HEK293T (cell line): Measurements from ENCODE around the gene HINFP.
"Not testable (repeated sequence)": the region's sequence is repeated elsewhere in the genome, so short reads cannot be mapped to it uniquely, and the experiment has no call there.

ENCODE experiments used
- CTCF ChIA-PET: fragments of 350-600 bp; formaldehyde crosslinking; extraction: SDS; loops from one replicate; lab custom pipeline; 2021; ENCODE audit warnings: antibody characterized with exemption, inconsistent platforms; lab: Yijun Ruan, JAX
- POLR2A ChIA-PET: fragments of 350-600 bp; formaldehyde crosslinking; extraction: SDS; loops from one replicate; lab custom pipeline; 2020; ENCODE audit warnings: antibody characterized with exemption, inconsistent platforms; lab: Yijun Ruan, JAX
- DNase-seq: peaks from one replicate; pipeline ENCODE4 v3.0.0; 2012; ENCODE audit warnings: mixed read lengths; ENCODE audit errors: extremely low spot score
- ARNT ChIP-seq: fragments of 450-650 bp; IDR thresholded peaks from 2 replicates; pipeline ENCODE4 v1.6.1; 2017; ENCODE audit warnings: mild to moderate bottlenecking
- BHLHE40 ChIP-seq: fragments of 450-650 bp; IDR thresholded peaks from 2 replicates; pipeline ENCODE4 v1.6.1; 2016; ENCODE audit warnings: mild to moderate bottlenecking, moderate library complexity, borderline replicate concordance
- CTBP1 ChIP-seq: fragments of 450-650 bp; IDR thresholded peaks from 2 replicates; pipeline ENCODE4 v1.6.1; 2016; ENCODE audit warnings: borderline replicate concordance
- ELF4 ChIP-seq: fragments of 450-650 bp; IDR thresholded peaks from 2 replicates; pipeline ENCODE4 v1.6.1; 2017; ENCODE audit warnings: antibody characterized with exemption
- FOXA1 ChIP-seq: fragments of 450-650 bp; IDR thresholded peaks from 2 replicates; pipeline ENCODE4 v1.6.1; 2016; ENCODE audit warnings: mild to moderate bottlenecking
- FOXK2 ChIP-seq: fragments of 450-650 bp; IDR thresholded peaks from 2 replicates; pipeline ENCODE4 v1.6.1; 2016; ENCODE audit warnings: mild to moderate bottlenecking
- FOXM1 ChIP-seq: fragments of 450-650 bp; IDR thresholded peaks from 2 replicates; pipeline ENCODE4 v1.6.1; 2017; ENCODE audit warnings: mild to moderate bottlenecking, borderline replicate concordance
- HDGF ChIP-seq: fragments of 450-650 bp; IDR thresholded peaks from 2 replicates; pipeline ENCODE4 v1.6.1; 2017; ENCODE audit warnings: antibody characterized with exemption, borderline replicate concordance
- L3MBTL2 ChIP-seq: fragments of 450-650 bp; conservative IDR thresholded peaks from 2 replicates; pipeline ENCODE4 v1.6.1; 2016; ENCODE audit warnings: mild to moderate bottlenecking
- LEF1 ChIP-seq: fragments of 450-650 bp; IDR thresholded peaks from 2 replicates; pipeline ENCODE4 v1.6.1; 2017; ENCODE audit warnings: mild to moderate bottlenecking, borderline replicate concordance
- NFRKB ChIP-seq: fragments of 450-650 bp; IDR thresholded peaks from 2 replicates; pipeline ENCODE4 v1.6.1; 2016; ENCODE audit warnings: mild to moderate bottlenecking, moderate library complexity
- PKNOX1 ChIP-seq: fragments of 450-650 bp; IDR thresholded peaks from 2 replicates; pipeline ENCODE4 v1.6.1; 2016
- SP1 ChIP-seq: fragments of 450-650 bp; IDR thresholded peaks from 2 replicates; pipeline ENCODE4 v1.6.1; 2017
- SUZ12 ChIP-seq: fragments of 450-650 bp; IDR thresholded peaks from 2 replicates; pipeline ENCODE4 v1.6.1; 2016; ENCODE audit warnings: mild to moderate bottlenecking
- TARDBP ChIP-seq: fragments of 450-650 bp; IDR thresholded peaks from 2 replicates; pipeline ENCODE4 v1.6.1; 2016
- ZNF384 ChIP-seq: fragments of 450-650 bp; IDR thresholded peaks from 2 replicates; pipeline ENCODE4 v1.6.1; 2016

Gene HINFP

GRCh38 chr11:119157063-119157462, 35.7 kb downstream of the HINFP start:
- CTCF ChIA-PET: interaction anchor here (1.4 to 3.7 kb wide), 3 partner anchors 9 to 12 kb away, joined by 4 to 14 read pairs (median 6); partner anchors contain the start of gene ABCG4
- no peak for DNase-seq
- TF ChIP-seq BHLHE40 (no peak), ZNF384 (no peak), PKNOX1 (no peak), NFRKB (no peak), ELF4 (no peak)
- POLR2A ChIA-PET: no interaction called here

- DNase-seq: no peak
- ChIA-PET POLR2A (no interaction called here), CTCF (interaction anchor here (3.7 kb wide), 1 partner anchor 11 kb away, joined by 14 read pairs; no protein-coding TSS in a partner anchor)
- TF ChIP-seq ELF4 (no peak), ZNF384 (no peak)
These were observed 37.1 kb downstream of the HINFP start for GRCh38 chr11:119158467-119158866.

GRCh38 chr11:119160151-119160550, 38.8 kb downstream of the HINFP start:
- DNase-seq: no peak
- no peak for TF ChIP-seq SUZ12
- no peak for TF ChIP-seq CTBP1
- no peak for TF ChIP-seq L3MBTL2
- TF ChIP-seq LEF1: no peak
- no peak for TF ChIP-seq HDGF
- no peak for TF ChIP-seq TARDBP
- no peak for TF ChIP-seq SP1
- TF ChIP-seq ARNT: no peak
- no peak for TF ChIP-seq FOXK2
- TF ChIP-seq PKNOX1: no peak
- TF ChIP-seq BHLHE40: no peak
- TF ChIP-seq ELF4: no peak
- no peak for TF ChIP-seq ZNF384
- TF ChIP-seq FOXM1: no peak
- CTCF ChIA-PET: no interaction called here
- POLR2A ChIA-PET: interaction anchor here (1.0 to 1.1 kb wide), 2 partner anchors 9 to 10 kb away, joined by 3 to 5 read pairs; partner anchors contain the start of gene NLRX1

GRCh38 chr11:119161871-119162270, 40.5 kb downstream of the HINFP start:
- TF ChIP-seq SP1 (no peak), TARDBP (no peak), FOXM1 (no peak), L3MBTL2 (no peak), ZNF384 (no peak), BHLHE40 (no peak)
- ChIA-PET CTCF (no interaction called here), POLR2A (no interaction called here)
- DNase-seq: no peak

- ChIA-PET POLR2A (interaction anchor here (1.6 kb wide), 1 partner anchor 15 kb away, joined by 3 read pairs; no protein-coding TSS in a partner anchor), CTCF (interaction anchor here (0.8 to 1.9 kb wide), 2 partner anchors 9 to 40 kb away, joined by 4 to 6 read pairs; no protein-coding TSS in a partner anchor)
- TF ChIP-seq ZNF384 (no peak), ELF4 (no peak), BHLHE40 (no peak), FOXA1 (no peak), PKNOX1 (no peak), HDGF (no peak), FOXM1 (no peak), FOXK2 (no peak), L3MBTL2 (no peak), SUZ12 (no peak), SP1 (no peak), ARNT (no peak), NFRKB (no peak)
- DNase-seq: no peak
These were observed 45.1 kb downstream of the HINFP start for GRCh38 chr11:119166368-119167076.

- CTCF ChIA-PET: interaction anchor here (0.8 to 1.9 kb wide), 2 partner anchors 10 to 39 kb away, joined by 4 to 6 read pairs; no protein-coding TSS in a partner anchor
These were observed 45.7 kb downstream of the HINFP start for GRCh38 chr11:119167077-119167458.

GRCh38 chr11:119167933-119168332, 46.6 kb downstream of the HINFP start:
- ChIA-PET POLR2A (interaction anchor here (1.6 to 1.7 kb wide), 2 partner anchors 8 to 14 kb away, joined by 3 to 5 read pairs; no protein-coding TSS in a partner anchor), CTCF (no interaction called here)
- DNase-seq: no peak
- TF ChIP-seq SP1: no peak
- TF ChIP-seq SUZ12: no peak
- no peak for TF ChIP-seq CTBP1
- TF ChIP-seq FOXA1: no peak
- TF ChIP-seq L3MBTL2: no peak

More at GRCh38 chr11:119167077-119167458, 45.7 kb downstream of the HINFP start:
- POLR2A ChIA-PET: interaction anchor here (1.6 kb wide), 1 partner anchor 15 kb away, joined by 3 read pairs; no protein-coding TSS in a partner anchor
- DNase-seq: not testable (repeated sequence)
